Measurements from ENCODE around the gene CHCT1.
"Not testable (repeated sequence)": the region's sequence is repeated elsewhere in the genome, so short reads cannot be mapped to it uniquely, and the experiment has no call there.

Gene CHCT1

GRCh38 chr17:60422162-60422665 is at the start of gene CHCT1:
TSS of gene CHCT1 (plus strand) at chr17:60422489. CDS start at chr17:60422593, 104 bp downstream.
- Histone ChIP-seq H3K4me3 (ENCODE audit: low read length) (peak within 1 kb of the TSS; percentile 89), H3K79me2 (ENCODE audit: low read length) (no peaks in the 10 kb centered on the region), H4K20me1 (ENCODE audit: insufficient read depth, low read length) (no peaks in the 10 kb centered on the region), H3K27ac (ENCODE audit: low read length) (peak within 1 kb of the TSS; percentile 52), H3K36me3 (replicated peaks; ENCODE audit: low read depth, low read length) (no peaks in the 10 kb centered on the region), H3K4me1 (ENCODE audit: low read length) (peaks cover 14% of the 10 kb centered on the region), H3K4me2 (ENCODE audit: low read length) (peak within 1 kb of the TSS; percentile 96), H3K27me3 (ENCODE audit: low read depth, low read length) (no peaks in the 10 kb centered on the region), H3K9ac (ENCODE audit: low read length) (peak within 1 kb of the TSS; percentile 75), H3K9me3 (ENCODE audit: insufficient read depth, low read length) (no peaks in the 10 kb centered on the region), H2AFZ (ENCODE audit: low read depth, low read length) (peak within 1 kb of the TSS; percentile 98)
- TF ChIP-seq EZH2phosphoT487 (IDR thresholded peaks at IDR 0.05; ENCODE audit: low read depth) (no peak), CTCF (IDR thresholded peaks at IDR 0.05; ENCODE audit: low read depth, low read length) (no peak)

GRCh38 chr17:60372790-60373483 is 49.4 kb upstream of the CHCT1 start:
- H2AFZ ChIP-seq (ENCODE audit: low read depth, low read length), result no peak overlapping the region
- H3K4me3 ChIP-seq (ENCODE audit: low read length), result no peak overlapping the region
- no peaks in the 10 kb centered on the region for H3K36me3 ChIP-seq (replicated peaks; ENCODE audit: low read depth, low read length)
- H3K4me2 ChIP-seq (ENCODE audit: low read length), result no peak overlapping the region
- H3K27me3 ChIP-seq (ENCODE audit: low read depth, low read length), result no peaks in the 10 kb centered on the region
- no peak overlapping the region for H3K9ac ChIP-seq (ENCODE audit: low read length)
- H3K9me3 ChIP-seq (ENCODE audit: insufficient read depth, low read length), result no peaks in the 10 kb centered on the region
- no peak overlapping the region for H3K27ac ChIP-seq (ENCODE audit: low read length)
- H3K4me1 ChIP-seq (ENCODE audit: low read length), result no peaks in the 10 kb centered on the region
- H3K79me2 ChIP-seq (ENCODE audit: low read length), result 0 out of 2 replicates have a peak, but pooled peaks cover under 1% of the 10 kb centered on the region
- TF ChIP-seq EZH2phosphoT487 (IDR thresholded peaks at IDR 0.05; ENCODE audit: low read depth) (no peak), CTCF (IDR thresholded peaks at IDR 0.05; ENCODE audit: low read depth, low read length) (no peak)
- no peaks in the 10 kb centered on the region for H4K20me1 ChIP-seq (ENCODE audit: insufficient read depth, low read length)

GRCh38 chr17:60378187-60378586 is 44.1 kb upstream of the CHCT1 start:
- not testable (repeated sequence) for H3K4me3 ChIP-seq (ENCODE audit: low read length); H3K36me3 ChIP-seq (replicated peaks; ENCODE audit: low read depth, low read length); H3K9ac ChIP-seq (ENCODE audit: low read length); H3K9me3 ChIP-seq (ENCODE audit: insufficient read depth, low read length); H2AFZ ChIP-seq (ENCODE audit: low read depth, low read length); H3K27me3 ChIP-seq (ENCODE audit: low read depth, low read length); H3K4me1 ChIP-seq (ENCODE audit: low read length); H3K4me2 ChIP-seq (ENCODE audit: low read length); H3K27ac ChIP-seq (ENCODE audit: low read length); H4K20me1 ChIP-seq (ENCODE audit: insufficient read depth, low read length)
- H3K79me2 ChIP-seq (ENCODE audit: low read length), result peaks cover 11% of the 10 kb centered on the region

- Histone ChIP-seq H3K79me2 (ENCODE audit: low read length) (peaks cover 23% of the 10 kb centered on the region), H4K20me1 (ENCODE audit: insufficient read depth, low read length) (peaks cover 10% of the 10 kb centered on the region)
- not testable (repeated sequence) for H3K4me3 ChIP-seq (ENCODE audit: low read length); H3K27ac ChIP-seq (ENCODE audit: low read length); H3K4me2 ChIP-seq (ENCODE audit: low read length); H3K9me3 ChIP-seq (ENCODE audit: insufficient read depth, low read length); H2AFZ ChIP-seq (ENCODE audit: low read depth, low read length); H3K36me3 ChIP-seq (replicated peaks; ENCODE audit: low read depth, low read length); H3K27me3 ChIP-seq (ENCODE audit: low read depth, low read length); H3K9ac ChIP-seq (ENCODE audit: low read length); H3K4me1 ChIP-seq (ENCODE audit: low read length)
Measured at GRCh38 chr17:60379461-60379860, 42.8 kb upstream of the CHCT1 start.

GRCh38 chr17:60381958-60382357 is 40.3 kb upstream of the CHCT1 start:
- Histone ChIP-seq H3K9ac (ENCODE audit: low read length) (no peak overlapping the region), H3K79me2 (ENCODE audit: low read length) (peaks cover 42% of the 10 kb centered on the region), H3K9me3 (ENCODE audit: insufficient read depth, low read length) (no peaks in the 10 kb centered on the region), H3K4me2 (ENCODE audit: low read length) (no peak overlapping the region), H3K36me3 (replicated peaks; ENCODE audit: low read depth, low read length) (no peaks in the 10 kb centered on the region), H3K27ac (ENCODE audit: low read length) (no peak overlapping the region), H2AFZ (ENCODE audit: low read depth, low read length) (no peak overlapping the region), H3K27me3 (ENCODE audit: low read depth, low read length) (no peaks in the 10 kb centered on the region), H4K20me1 (ENCODE audit: insufficient read depth, low read length) (peaks cover 17% of the 10 kb centered on the region), H3K4me1 (ENCODE audit: low read length) (peaks cover 7% of the 10 kb centered on the region), H3K4me3 (ENCODE audit: low read length) (no peak overlapping the region)
- TF ChIP-seq CTCF (IDR thresholded peaks at IDR 0.05; ENCODE audit: low read depth, low read length) (no peak), EZH2phosphoT487 (IDR thresholded peaks at IDR 0.05; ENCODE audit: low read depth) (no peak)
